ENCODE data around the gene SIGLEC11. TPM values are rescaled to one million over a fixed set of nuclear protein-coding genes. Genes with fewer than 3 reads are reported as not detected.
"Not testable (repeated sequence)": the region's sequence is repeated elsewhere in the genome, so short reads cannot be mapped to it uniquely, and the experiment has no call there.

SIGLEC11 gene
- total RNA-seq, 1 donor from 2014 or later, result not detected

- no peak for ATAC-seq
These were observed 20.9 kb upstream of the SIGLEC11 start for GRCh38 chr19:49981603-49982593.

DNA sequence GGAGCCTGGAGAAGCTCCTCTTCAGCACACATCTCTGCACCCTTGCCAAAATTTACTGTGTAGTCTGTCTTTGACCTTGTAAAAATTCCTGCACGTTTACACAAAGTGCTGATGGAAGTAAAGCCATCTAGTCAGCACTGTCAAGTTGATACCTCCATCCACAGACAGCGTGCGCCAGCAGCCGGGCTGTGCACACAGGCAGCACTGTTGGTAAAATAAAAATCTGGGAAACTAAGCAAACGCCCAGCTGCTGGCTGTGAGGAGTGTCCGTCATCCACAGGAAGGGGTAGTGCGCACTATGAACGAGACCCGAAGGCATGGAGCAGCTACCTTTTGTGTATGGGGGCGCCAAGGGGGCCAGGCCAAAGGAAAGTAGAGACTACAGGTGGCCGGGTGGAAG lies 17.4 kb upstream of the SIGLEC11 start:
- ATAC-seq, result no peak

- no peak for ATAC-seq
These were observed 16.9 kb upstream of the SIGLEC11 start for GRCh38 chr19:49977881-49978280.

DNA sequence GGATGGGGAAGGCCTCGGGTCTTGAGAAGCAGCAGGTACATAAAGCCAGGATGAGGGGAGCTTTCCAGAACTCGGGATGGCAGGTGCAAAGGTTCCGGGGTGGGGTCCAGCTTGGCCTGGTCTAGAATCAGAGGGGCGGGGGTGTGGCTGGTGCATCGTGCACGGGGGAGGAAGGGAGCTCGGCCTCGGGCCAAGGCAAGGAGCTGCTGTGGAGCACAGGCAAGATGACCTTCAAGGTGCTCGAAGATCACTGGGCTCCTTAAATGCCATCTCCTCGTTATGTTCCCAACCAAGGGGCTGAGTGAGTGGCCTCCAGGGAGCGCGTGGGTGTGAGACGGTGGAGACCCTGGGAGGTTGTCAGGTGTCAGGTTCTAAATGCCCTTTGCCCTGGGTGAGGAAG lies 16.1 kb upstream of the SIGLEC11 start:
- no peak for ATAC-seq

GRCh38 chr19:49976496-49976895 lies 15.5 kb upstream of the SIGLEC11 start:
- no peak for ATAC-seq

GRCh38 chr19:49975051-49975450 lies 14.1 kb upstream of the SIGLEC11 start:
- no peak for ATAC-seq

GRCh38 chr19:49973987-49974386 lies 13.0 kb upstream of the SIGLEC11 start:
- no peak for ATAC-seq

DNA sequence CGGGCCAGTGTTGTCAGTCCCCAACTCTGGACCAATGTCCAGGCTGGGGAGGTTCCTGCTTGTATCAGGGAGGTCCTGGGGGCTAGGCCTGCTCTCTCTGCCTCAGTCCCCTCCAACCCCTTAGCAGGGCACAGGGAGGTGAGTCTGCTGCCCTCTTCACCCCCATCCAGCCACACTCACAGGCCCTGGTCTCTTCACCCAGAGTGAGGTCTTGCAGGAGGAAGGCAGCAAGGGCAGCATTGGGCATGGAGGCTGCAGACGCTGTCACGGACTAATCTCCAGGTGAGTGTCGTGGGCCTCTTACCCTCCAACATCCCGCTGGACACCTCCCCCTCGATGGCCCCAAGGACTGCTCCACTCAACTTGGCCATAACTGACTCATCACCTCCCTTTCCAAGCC lies 11.9 kb upstream of the SIGLEC11 start:
- ATAC-seq, result no peak

GRCh38 chr19:49971991-49972411 lies 11.0 kb upstream of the SIGLEC11 start:
- no peak for ATAC-seq

- ATAC-seq, result peak; percentile 6
These were observed 8.4 kb upstream of the SIGLEC11 start for GRCh38 chr19:49969355-49969754.

- no peak for ATAC-seq
These were observed 7.4 kb upstream of the SIGLEC11 start for GRCh38 chr19:49968279-49968922.

DNA sequence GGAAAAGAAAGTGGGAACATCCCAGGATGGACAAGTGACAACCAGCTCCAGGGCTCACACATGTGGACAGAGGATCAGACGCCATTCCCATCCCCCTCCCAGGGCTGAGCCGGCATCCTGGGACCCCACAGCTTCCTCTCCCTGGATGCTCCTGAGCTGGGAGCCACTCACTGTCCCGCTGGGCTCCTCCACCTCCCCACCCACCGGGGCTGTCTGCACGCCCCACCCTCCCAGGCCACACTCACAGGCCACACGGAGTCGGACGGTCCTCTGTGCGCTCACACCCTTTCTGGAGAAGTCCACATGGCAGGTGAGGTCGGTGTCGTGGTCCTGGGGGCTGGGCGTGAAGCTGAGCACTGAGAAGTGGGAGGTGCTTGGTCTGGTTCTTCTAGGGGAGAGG lies 1.1 kb downstream of the SIGLEC11 start:
- peak; percentile 18 for ATAC-seq

- ATAC-seq, result not testable (repeated sequence)
These were observed 2.4 kb downstream of the SIGLEC11 start for GRCh38 chr19:49958596-49958995.

GRCh38 chr19:49958144-49958543 lies 2.8 kb downstream of the SIGLEC11 start:
- ATAC-seq, result not testable (repeated sequence)

GRCh38 chr19:49957262-49957915 lies 3.6 kb downstream of the SIGLEC11 start:
- no peak for ATAC-seq

DNA sequence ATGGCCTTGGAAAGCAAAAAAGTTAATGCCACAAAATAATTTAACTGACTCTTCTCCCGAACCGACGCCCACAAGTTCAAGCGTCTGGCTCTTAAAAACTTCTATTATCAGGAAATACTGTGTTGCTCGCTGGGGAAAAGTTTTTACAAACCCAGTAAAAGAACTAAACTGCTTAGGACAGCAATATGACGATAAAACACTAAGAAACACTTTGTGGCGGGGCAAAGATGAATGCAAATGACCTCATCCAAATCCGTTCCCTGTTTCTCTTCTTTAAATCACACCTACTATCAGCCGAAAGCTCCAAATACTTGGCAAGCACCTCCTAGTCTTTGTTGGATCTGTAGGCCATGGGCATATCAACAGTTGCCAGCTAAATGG lies 4.9 kb downstream of the SIGLEC11 start:
- ATAC-seq, result no peak

DNA sequence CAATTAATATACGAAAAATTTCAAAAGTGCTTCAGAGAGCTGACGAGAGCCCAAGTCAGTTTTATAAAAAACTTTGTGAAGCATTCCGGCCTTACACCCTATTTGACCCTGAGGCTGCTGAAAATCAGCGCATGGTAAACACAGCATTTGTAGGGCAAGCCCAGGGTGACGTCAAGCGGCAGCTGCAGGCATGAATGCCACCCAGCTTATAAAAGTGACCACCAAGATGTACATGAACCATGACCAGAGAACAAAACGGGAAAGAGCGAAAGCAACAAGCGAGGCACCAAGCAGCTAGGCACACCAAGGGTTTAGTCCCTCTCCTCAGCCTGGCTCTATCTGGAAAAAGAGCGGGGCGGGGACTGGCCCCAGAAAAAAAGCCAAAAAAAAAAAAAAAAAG lies 6.0 kb downstream of the SIGLEC11 start:
- no peak for ATAC-seq

GRCh38 chr19:49954092-49954829 lies 6.7 kb downstream of the SIGLEC11 start:
- peak; percentile 40 for ATAC-seq

DNA sequence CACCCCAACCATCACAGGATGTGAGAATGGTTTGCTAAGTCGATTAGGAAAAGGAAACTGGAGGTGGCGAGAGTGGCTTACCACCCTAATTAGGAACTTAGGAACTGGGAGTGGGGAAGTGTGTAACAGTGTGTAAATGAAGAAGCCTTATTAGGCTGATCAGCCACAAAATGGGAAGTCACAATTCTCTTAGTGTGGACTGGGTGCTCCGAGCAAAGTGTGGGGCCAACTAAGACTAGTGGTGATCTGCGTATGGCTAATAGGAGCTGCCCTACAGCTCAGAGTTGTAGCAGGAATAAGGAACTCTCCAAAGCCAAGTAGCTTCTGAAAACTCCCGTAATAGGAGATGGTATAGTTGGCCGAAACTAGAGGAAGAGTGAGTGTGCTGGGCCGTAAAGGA lies 7.6 kb downstream of the SIGLEC11 start:
- ATAC-seq, result no peak

GRCh38 chr19:49952906-49953305 lies 8.1 kb downstream of the SIGLEC11 start:
- no peak for ATAC-seq

GRCh38 chr19:49952479-49952836 lies 8.5 kb downstream of the SIGLEC11 start:
- no peak for ATAC-seq

DNA sequence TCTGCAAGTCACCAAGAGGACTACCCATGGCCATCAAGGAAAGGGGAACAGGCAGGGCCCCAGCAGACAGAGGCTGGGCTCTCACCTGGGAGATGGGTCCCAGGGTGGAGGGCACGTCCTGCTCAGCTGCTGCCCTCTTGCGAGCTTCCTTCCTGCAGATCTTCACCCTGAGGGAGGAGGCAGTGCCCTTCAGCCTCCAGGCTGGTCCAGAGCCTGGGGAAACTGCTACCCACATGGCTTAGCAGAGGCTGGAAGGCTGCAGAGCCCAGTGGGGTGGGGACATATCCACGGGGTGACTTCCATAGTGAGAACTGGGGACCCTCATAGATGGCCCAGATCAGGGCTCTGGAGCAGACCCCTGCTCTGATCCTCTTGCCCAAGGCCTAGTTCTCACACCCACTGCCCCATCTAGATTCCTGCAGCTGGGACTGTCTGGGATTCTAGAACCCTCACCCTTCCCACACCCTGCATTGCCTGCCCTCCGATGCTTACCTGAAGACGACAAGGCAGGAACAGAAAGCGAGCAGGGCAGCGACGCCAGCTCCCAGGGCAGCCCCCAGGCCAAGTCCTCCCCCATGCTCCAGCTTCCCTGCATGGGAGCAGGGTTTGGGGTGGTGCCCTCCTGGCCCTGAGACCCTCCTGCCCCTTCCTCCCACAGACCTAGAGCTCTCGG lies 9.0 kb downstream of the SIGLEC11 start:
- no peak for ATAC-seq
